ENCODE measurements around the gene RBM14.

Gene RBM14

GRCh38 chr11:66643745-66644437 lies 27.5 kb downstream of the RBM14 start:
- no peak overlapping the region for H3K27ac ChIP-seq (ENCODE audit: low read depth, low read length, poor library complexity, severe bottlenecking)
- H3K4me1 ChIP-seq (ENCODE audit: insufficient read depth, low read length, severe bottlenecking) = peaks cover 38% of the 10 kb centered on the region
- H3K9ac ChIP-seq (ENCODE audit: low read length) = no peak overlapping the region
- no peak overlapping the region for H3K4me2 ChIP-seq (ENCODE audit: low read length)
- peaks cover 5% of the 10 kb centered on the region; the same call in 1 of the 2 replicates for H4K20me1 ChIP-seq (ENCODE audit: insufficient read depth, low read length)
- peaks cover 91% of the 10 kb centered on the region for H3K79me2 ChIP-seq (ENCODE audit: insufficient read depth, low read length)
- no peaks in the 10 kb centered on the region for H3F3A ChIP-seq (ENCODE audit: insufficient read depth, low read length)
- H3K36me3 ChIP-seq (ENCODE audit: insufficient read depth, low read length) = peaks cover 100% of the 10 kb centered on the region
- no peaks in the 10 kb centered on the region for H3K27me3 ChIP-seq (ENCODE audit: insufficient read depth, low read length)
- no peak overlapping the region for H2AFZ ChIP-seq (ENCODE audit: low read length)
- no peaks in the 10 kb centered on the region for H3K9me3 ChIP-seq (ENCODE audit: low read length)
- H3K9me2 ChIP-seq (ENCODE audit: low read depth, low read length) = no peaks in the 10 kb centered on the region
- no peak overlapping the region for H3K4me3 ChIP-seq (ENCODE audit: low read depth, low read length, poor library complexity, severe bottlenecking)
- TF ChIP-seq CTCF (IDR thresholded peaks at IDR 0.05; ENCODE audit: low read length) (no peak), EZH2 (IDR thresholded peaks at IDR 0.05; ENCODE audit: borderline replicate concordance, low read length) (no peak)

- no peaks in the 10 kb centered on the region for H3F3A ChIP-seq (ENCODE audit: insufficient read depth, low read length)
- peaks cover 78% of the 10 kb centered on the region for H3K79me2 ChIP-seq (ENCODE audit: insufficient read depth, low read length)
- H3K4me3 ChIP-seq (ENCODE audit: low read depth, low read length, poor library complexity, severe bottlenecking) = no peak overlapping the region
- H3K9me3 ChIP-seq (ENCODE audit: low read length) = no peaks in the 10 kb centered on the region
- H3K9me2 ChIP-seq (ENCODE audit: low read depth, low read length) = no peaks in the 10 kb centered on the region
- H3K27me3 ChIP-seq (ENCODE audit: insufficient read depth, low read length) = no peaks in the 10 kb centered on the region
- H4K20me1 ChIP-seq (ENCODE audit: insufficient read depth, low read length) = peaks cover 2% of the 10 kb centered on the region; the same call in 1 of the 2 replicates
- peaks cover 11% of the 10 kb centered on the region for H3K4me1 ChIP-seq (ENCODE audit: insufficient read depth, low read length, severe bottlenecking)
- TF ChIP-seq CTCF (IDR thresholded peaks at IDR 0.05; ENCODE audit: low read length) = no peak
- TF ChIP-seq EZH2 (IDR thresholded peaks at IDR 0.05; ENCODE audit: borderline replicate concordance, low read length) = no peak
- H3K36me3 ChIP-seq (ENCODE audit: insufficient read depth, low read length) = peaks cover 95% of the 10 kb centered on the region
- H3K4me2 ChIP-seq (ENCODE audit: low read length) = no peak overlapping the region
- no peak overlapping the region for H3K27ac ChIP-seq (ENCODE audit: low read depth, low read length, poor library complexity, severe bottlenecking)
- no peak overlapping the region for H3K9ac ChIP-seq (ENCODE audit: low read length)
- H2AFZ ChIP-seq (ENCODE audit: low read length) = no peak overlapping the region
These were observed 30.4 kb downstream of the RBM14 start for GRCh38 chr11:66646828-66647227.

- Histone ChIP-seq H3K9me2 (ENCODE audit: low read depth, low read length) (no peaks in the 10 kb centered on the region), H3F3A (ENCODE audit: insufficient read depth, low read length) (no peaks in the 10 kb centered on the region), H3K4me1 (ENCODE audit: insufficient read depth, low read length, severe bottlenecking) (no peaks in the 10 kb centered on the region), H3K9me3 (ENCODE audit: low read length) (no peaks in the 10 kb centered on the region), H3K36me3 (ENCODE audit: insufficient read depth, low read length) (peaks cover 85% of the 10 kb centered on the region), H3K9ac (ENCODE audit: low read length) (no peak overlapping the region), H3K4me2 (ENCODE audit: low read length) (no peak overlapping the region), H3K27ac (ENCODE audit: low read depth, low read length, poor library complexity, severe bottlenecking) (no peak overlapping the region), H3K4me3 (ENCODE audit: low read depth, low read length, poor library complexity, severe bottlenecking) (no peak overlapping the region), H3K79me2 (ENCODE audit: insufficient read depth, low read length) (peaks cover 48% of the 10 kb centered on the region), H4K20me1 (ENCODE audit: insufficient read depth, low read length) (no peaks in the 10 kb centered on the region), H2AFZ (ENCODE audit: low read length) (no peak overlapping the region), H3K27me3 (ENCODE audit: insufficient read depth, low read length) (no peaks in the 10 kb centered on the region)
- TF ChIP-seq EZH2 (IDR thresholded peaks at IDR 0.05; ENCODE audit: borderline replicate concordance, low read length) (no peak), CTCF (IDR thresholded peaks at IDR 0.05; ENCODE audit: low read length) (no peak)
These were observed 33.5 kb downstream of the RBM14 start for GRCh38 chr11:66649903-66650302.
